ENCODE measurements around the gene COLEC12.

Gene COLEC12

DNA sequence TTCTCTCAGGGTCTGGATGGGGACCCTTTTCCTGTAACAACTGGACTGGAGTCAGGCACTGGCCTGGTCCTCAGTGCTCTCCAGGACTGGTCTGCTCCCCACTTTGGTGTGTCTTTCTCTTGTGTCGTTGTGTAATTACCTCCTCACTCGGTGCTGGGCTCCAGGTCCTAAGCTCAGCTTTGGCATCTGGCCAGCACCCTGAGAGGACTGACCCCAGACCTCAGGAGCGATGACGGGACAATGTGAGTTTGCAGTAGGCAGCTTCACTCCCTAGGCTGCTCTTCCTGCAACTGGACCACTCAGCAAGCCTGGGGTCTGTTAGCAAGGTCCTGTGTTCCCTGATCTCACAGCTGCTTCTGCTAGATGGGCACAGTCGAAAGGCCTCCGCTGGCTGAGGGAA is 93.8 kb downstream of the COLEC12 start:
- DNase-seq = no peak

- peak; percentile 56 for DNase-seq
These were observed 95.5 kb downstream of the COLEC12 start for GRCh38 chr18:405006-405405.

- peak; percentile 45 for DNase-seq
These were observed 96.4 kb downstream of the COLEC12 start for GRCh38 chr18:404061-404636.

DNA sequence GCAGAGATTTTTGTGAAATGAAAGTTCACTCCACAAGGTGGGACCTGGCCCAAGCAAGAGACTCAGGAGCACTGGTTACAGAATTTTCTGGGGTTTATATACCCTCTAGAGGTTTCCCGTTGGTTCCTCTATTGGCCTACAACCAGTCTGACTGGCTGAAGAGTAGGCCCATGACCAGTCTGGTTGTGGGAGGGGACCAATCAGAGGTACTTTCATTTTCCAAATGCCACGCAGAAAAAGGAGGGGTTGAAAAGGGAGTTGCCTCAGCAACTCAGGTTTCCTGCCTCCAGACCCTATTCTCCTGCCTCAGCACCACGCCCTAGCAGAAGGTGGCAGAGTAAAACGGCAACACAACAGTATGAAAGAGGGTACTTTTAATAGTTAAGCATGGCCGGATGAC is 98.4 kb downstream of the COLEC12 start:
- no peak for DNase-seq

DNA sequence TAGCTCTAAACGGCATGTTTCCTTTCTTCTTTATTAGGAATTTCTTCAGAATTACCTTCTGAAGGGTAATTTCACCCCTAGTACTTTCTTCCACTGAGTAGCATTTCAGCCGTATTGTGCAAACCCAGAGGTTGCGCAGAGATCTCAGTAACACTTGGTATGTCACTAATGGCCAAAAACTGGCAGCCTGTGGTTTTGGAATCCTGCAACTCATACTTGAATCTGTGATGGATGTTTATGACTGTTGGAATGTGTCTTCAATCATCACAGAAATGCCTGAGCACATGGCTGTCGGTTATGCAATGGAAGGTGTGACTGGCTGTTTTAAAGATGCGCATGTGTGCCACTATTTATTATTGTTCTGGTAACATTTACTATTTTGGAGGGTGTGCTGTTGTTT is 100.0 kb downstream of the COLEC12 start:
- DNase-seq = peak; percentile 51

DNA sequence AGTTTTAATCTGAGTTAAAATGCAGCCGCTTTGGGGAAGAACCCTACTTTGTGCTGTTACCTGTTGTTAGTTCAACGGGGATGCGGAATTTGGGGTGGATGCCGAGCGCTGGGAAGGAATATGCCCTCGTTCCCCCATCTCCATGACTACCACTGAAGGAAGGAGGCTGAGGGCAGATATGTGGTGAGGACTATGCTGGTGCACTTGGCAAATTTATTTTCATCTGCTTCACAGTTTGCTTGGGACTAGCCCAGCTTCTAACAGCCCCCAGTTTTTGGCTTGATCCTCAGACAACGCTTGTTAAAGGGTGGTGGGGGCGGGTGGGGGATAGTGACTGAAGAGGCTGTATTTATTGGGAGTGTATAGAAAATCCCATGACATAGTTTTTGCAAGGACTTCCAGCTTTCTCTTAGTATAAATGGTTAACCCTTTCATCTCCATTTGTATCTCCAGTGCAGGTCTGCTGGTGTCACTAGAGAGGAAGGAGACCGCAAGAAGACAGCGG is 100.8 kb downstream of the COLEC12 start:
- no peak for DNase-seq

DNA sequence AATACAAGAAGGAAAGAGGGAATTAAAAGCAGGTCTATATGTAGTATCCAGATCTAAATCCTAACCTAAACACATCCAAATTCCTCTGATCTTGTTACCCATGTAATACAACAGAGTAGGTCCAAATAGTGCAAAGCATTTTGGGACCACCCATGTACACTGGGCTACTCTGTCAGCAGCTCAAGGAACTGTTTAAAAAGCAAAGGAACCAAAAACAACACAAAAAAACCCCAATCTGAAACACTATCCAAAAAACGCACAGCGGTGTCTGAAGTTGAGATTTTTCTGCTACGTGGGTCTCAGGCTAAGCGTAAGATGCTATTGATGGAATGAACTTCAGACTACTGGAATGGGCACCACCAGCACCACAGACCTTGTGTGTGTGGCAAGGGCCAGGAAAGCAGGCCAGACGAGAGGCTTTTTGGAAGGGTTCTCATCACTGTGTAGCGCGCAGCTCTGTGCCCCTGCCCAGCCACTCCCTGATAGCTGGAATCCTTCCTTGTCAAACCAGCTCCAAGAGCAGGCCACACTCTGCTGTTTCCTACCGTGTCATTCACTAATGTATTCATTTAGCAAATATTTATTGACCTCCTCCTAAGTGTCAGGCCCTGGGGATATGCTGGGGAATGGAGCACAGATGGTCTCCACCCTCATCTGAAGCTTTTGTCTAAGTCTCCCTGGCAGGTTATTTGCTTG is 101.4 kb downstream of the COLEC12 start:
- no peak for DNase-seq

DNA sequence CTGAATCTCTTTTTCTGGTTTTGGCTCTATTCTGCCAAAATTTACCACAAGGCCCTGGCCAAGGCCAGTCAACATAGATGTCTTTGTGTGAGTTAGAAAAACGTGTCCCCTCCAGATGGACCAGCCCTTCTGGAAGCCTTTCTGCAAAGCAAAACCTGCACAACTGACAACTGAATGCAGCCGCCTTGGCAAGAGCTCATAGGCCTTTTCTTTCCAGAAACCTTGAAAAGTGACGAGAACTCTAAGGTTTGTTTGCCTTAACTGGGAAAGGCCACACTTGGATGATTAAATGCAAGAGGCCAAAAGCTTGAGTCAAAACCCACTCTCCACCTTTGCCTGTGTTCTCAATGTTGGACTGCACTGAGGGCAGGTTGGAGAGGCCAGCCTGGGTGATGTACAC is 103.9 kb downstream of the COLEC12 start:
- no peak for DNase-seq

DNA sequence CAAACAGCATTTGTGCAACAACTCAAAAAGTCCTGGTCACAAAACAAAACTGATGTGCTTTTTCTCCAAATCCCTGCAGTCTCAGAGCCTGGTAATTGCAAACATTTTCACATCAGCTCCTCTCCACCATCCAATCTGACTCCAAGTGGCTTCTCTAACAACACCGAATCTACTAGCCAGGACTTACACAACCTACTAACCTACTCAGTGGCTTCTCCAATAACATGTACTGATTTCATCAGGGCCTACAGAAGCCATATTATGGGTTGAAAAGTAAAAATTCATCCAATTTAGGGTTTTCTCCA is 104.3 kb downstream of the COLEC12 start:
- no peak for DNase-seq

GRCh38 chr18:395456-396250 is 104.8 kb downstream of the COLEC12 start:
- no peak for DNase-seq

DNA sequence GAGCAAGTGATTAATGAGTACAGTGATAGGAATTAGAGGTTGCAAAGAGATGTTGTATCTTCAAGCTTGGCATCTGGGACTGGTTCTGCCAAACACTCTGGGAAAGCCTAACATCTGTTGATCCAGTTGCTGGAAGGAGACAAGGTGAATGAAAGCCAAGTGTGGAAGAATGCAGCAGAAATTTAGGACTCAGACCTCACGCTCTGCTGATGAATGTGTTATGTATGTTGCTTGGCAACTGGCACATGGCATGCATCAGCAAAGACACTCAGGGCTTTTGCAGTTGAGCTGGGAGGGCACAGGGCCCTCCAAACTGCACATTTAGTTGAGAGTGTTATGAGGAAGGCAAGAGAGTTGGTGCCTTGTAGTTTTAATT is 105.5 kb downstream of the COLEC12 start:
- no peak for DNase-seq

- DNase-seq = peak; percentile 32
These were observed 106.1 kb downstream of the COLEC12 start for GRCh38 chr18:394262-394986.

DNA sequence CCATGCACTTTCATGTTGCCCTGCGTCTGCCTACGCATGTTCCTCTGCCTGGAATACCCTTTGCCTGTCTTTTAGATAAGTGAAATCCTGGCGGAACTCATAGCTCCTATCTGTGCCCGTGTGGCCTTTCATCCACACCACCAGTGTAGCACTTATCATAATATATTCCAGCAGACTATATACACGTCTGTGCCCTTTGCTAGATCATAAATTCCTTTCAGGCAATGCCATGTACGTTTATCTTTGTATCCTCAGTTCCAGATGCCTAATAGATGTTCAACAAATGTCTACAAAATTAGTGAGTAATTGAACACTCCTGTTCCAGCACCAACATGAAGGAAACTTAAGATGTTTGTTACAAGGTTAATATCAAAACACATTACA is 106.9 kb downstream of the COLEC12 start:
- no peak for DNase-seq

DNA sequence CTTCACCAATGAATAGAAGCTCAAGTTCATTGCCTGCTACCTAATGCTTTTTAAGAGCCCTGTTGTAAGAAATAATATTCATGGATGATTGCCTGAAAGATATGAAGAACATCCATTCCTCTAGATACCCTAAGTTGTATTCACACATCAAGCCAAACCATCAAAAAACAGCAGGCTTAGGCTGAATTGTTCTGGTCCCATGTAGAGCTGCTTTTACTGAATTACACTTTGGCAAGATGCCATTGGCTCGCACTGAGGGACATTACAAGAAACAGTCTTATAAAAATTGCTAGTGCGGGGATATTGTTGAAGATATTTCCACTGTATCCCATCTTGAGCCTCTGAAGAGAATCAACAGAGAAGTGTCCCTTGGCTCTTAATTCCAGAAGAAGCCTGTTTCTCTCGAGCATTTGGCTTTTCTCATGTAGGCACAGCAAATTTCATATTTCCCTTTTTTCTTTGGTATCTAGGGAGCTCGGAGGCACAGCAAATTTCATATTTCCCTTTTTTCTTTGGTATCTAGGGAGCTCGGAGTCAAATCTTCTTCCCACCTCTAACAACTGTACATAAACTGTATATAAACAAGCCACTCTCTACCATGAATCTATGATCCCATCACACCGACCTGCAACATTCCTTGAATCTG is 107.5 kb downstream of the COLEC12 start:
- no peak for DNase-seq

GRCh38 chr18:390741-391478 is 109.6 kb downstream of the COLEC12 start:
- DNase-seq = peak; percentile 28

DNA sequence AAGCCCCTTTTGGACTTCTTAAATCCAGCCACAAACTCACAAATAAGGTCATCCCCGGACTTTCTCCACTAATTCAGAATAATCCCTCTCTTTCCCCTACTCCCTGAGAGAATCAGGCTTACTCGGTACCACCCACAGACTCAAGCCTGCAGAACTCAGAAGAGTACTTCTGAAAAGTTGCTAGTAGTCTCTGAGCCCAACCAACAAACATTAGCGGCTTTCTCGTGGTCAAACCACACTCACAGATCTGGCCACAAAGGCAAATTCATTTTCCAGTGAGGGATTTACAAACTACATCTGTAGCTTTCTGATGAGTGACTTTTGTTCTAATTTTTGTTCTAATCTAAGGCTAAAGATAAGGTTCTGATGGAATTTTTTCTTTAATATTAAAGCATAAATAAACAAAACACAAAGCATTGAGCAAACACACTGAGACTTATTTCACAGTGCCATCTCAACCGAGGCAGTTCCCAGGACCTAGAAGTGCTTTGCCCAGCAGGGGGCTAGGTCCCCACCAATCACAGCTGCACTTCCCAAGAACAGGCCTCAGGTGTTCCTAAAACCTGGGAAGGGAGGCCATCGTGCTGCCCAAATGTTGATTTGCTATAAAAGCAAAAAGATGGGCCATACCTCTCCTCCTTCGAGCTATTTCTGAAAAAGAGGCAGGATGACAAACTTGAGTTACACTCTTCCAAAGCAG is 110.7 kb downstream of the COLEC12 start:
- DNase-seq = no peak

DNA sequence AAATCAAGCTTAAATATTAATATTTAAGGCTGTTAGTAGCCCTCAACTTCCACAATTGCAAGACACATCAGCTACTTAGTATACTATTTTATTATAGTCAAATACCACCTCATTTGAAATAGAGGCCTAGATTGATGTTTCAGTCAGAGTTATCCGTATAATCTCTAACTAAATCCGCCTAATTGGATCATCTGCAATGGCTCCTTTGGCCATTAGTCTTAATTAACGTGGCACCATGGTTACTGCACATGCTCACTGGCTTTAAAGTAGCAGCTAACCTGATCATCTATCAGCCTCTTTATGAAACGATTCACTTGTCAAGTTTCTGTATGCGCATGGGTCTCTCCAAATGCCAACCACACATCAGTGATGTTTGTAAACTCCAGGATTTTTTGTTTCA is 112.3 kb downstream of the COLEC12 start:
- no peak for DNase-seq

GRCh38 chr18:386994-387393 is 113.5 kb downstream of the COLEC12 start:
- DNase-seq = no peak

DNA sequence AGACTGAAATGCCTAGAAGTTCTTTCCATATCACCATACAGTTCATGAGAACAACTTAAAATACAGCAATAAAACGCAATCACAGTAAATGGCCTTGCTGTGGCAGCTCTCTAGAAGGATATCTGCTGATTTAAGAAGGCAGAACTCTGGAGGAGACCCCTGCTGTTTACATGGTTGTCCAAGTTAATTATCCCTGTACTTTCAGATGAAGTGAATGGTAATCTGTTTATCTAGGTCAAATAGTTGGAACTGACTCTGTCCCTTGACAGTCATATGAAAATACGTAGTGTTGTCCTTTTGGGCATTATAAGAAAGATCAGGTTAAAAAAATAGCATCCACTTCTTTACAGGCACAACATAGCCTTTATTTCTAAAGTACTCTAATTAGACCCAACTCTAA is 115.6 kb downstream of the COLEC12 start:
- DNase-seq = no peak

DNA sequence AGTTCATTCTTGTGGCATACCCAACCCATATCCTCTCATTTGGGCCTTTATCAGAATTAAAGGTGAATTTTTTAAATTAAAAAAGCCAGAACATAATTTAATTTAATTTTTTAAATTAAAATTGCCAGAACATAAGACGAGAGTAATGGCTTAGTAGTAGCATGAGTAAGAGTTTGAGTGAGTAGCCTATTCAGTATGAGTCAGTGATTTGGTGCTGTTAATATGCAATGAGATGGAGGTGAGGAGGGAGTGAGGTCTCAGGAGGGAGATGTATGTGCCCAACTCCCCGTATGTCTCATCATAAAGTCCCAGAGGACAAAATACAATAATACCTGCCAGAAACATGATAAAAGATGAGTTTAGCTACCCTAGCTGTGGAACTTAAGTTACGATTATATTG is 117.4 kb downstream of the COLEC12 start:
- DNase-seq = no peak

GRCh38 chr18:382423-382984 is 118.0 kb downstream of the COLEC12 start:
- DNase-seq = no peak

Data from inflammatory macrophage treated with lipopolysaccharide for 4 hours (primary cell).